NOMO-1 treated with DMSO at 0.1 percent for 48 hours (cell line): ENCODE data around the gene MCAM.

Source experiments
- DNase-seq: peaks from one replicate; lab custom pipeline; 2025; ENCODE audit not compliant: unreplicated experiment; lab: John Stamatoyannopoulos, UW

Gene MCAM

GRCh38 chr11:119266517-119267255 is 50.2 kb downstream of the MCAM start:
- no peak for DNase-seq

GRCh38 chr11:119266063-119266462 is 50.9 kb downstream of the MCAM start:
- no peak for DNase-seq

- DNase-seq, result no peak
Measured at GRCh38 chr11:119263352-119263940, 53.5 kb downstream of the MCAM start.

GRCh38 chr11:119262668-119263351 is 54.1 kb downstream of the MCAM start:
- peak; percentile 45 for DNase-seq

DNA sequence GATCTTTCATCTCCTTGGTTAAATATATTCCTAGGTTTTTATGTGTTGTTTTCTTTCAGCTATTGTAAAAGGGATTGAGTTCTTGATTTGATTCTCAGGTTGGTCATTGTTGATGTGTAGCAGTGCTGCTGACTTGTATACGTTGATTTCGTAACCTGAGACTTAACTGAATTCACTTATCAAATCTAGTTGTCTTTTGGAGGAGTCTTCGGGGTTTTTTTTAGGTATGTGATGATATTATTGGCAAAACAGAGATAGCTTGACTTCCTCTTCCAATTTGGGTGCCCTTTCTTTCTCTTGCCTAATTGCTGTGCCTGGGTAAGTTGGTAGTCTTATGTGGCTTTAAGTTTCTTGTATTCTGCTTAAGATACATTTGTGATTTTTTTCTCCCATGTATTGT is 57.9 kb downstream of the MCAM start:
- peak; percentile 32 for DNase-seq
